Kidney (tissue), 14 donors: ENCODE results near the gene KRTAP12-1. TPM values are rescaled to one million over a fixed set of nuclear protein-coding genes. Genes with fewer than 3 reads are reported as not detected.
A peak's percentile ranks its signal among the peaks of the same experiment; 100 is the strongest.

Experiments used
- DNase-seq, 5 donors: peaks; one replicate each; pipeline ENCODE4 v3.0.0-alpha.2; 2013 to 2020
- FAIRE-seq: peaks from 2 replicates; lab custom pipeline; 2012; peaks lifted over from hg19 to GRCh38; lab: Jason Lieb, UNC
- H3K27ac ChIP-seq, 2 donors: one replicate each; pipeline ENCODE4 v1.7.0; 2013; ENCODE audit warnings: low read depth in 2 of 2, low read length in 2 of 2, inconsistent platforms in 1 of 2
- H3K27me3 ChIP-seq: one replicate; pipeline ENCODE4 v1.7.1; 2013; ENCODE audit warnings: low read length, inconsistent platforms; ENCODE audit not compliant: control insufficient read depth, insufficient read depth
- H3K36me3 ChIP-seq, 3 donors: one replicate each; pipeline versions ENCODE4 v1.7.0 to v1.7.1; 2013; ENCODE audit warnings: low read length in 3 of 3, control low read depth in 1 of 3, inconsistent platforms in 1 of 3; ENCODE audit not compliant: insufficient read depth in 3 of 3, control insufficient read depth in 2 of 3
- H3K4me1 ChIP-seq, 3 donors: one replicate each; pipeline versions ENCODE4 v1.7.0 to v1.7.1; 2013; ENCODE audit warnings: low read length in 3 of 3, inconsistent platforms in 1 of 3, low read depth in 1 of 3; ENCODE audit not compliant: control insufficient read depth in 2 of 3, insufficient read depth in 2 of 3
- H3K4me3 ChIP-seq, 3 donors: one replicate each; pipeline versions ENCODE4 v1.7.0 to v1.8.1; 2013; ENCODE audit warnings: low read length in 3 of 3, control low read depth in 1 of 3, inconsistent platforms in 1 of 3
- H3K9ac ChIP-seq, 3 donors: one replicate each; pipeline versions ENCODE4 v1.7.0 to v1.7.1; 2013; ENCODE audit warnings: low read length in 3 of 3, control low read depth in 1 of 3, inconsistent platforms in 1 of 3
- H3K9me3 ChIP-seq, 3 donors: one replicate each; pipeline versions ENCODE4 v1.7.0 to v1.7.1; 2013; ENCODE audit warnings: low read length in 3 of 3, control low read depth in 1 of 3, inconsistent platforms in 1 of 3; ENCODE audit not compliant: control insufficient read depth in 2 of 3, insufficient read depth in 1 of 3
- CTCF ChIP-seq: IDR thresholded peaks from 3 replicates; pipeline ENCODE4 v1.5.1; 2012; ENCODE audit warnings: mild to moderate bottlenecking, moderate library complexity, borderline replicate concordance; ENCODE audit not compliant: insufficient read depth; ENCODE audit errors: extremely low read depth
- intact Hi-C: fragments of 100-400 bp; cut with DNase I; formaldehyde crosslinking; loops from one replicate; pipeline ENCODE4 v1.11.1; 2022
- polyA plus RNA-seq: library from polyadenylated mRNA; stranded (reverse); fragments of 350-450 nt; fragmentation: Illumina TruSeq; extraction: RNeasy Lipid Tissue Mini Kit (QIAGEN cat#74804); gene quantifications from one replicate; pipeline ENCODE4 v1.2.3, GENCODE V29; 2014; ENCODE audit warnings: low read depth, low replicate concordance; ENCODE audit not compliant: insufficient read depth
- total RNA-seq: library from RNA; stranded (reverse); fragmentation: NEBNext Ultra II Directional; extraction: Animal tissue kit (Norgen Biotek cat#: 25700); gene quantifications from one replicate; pipeline ENCODE4 v1.2.1, GENCODE V29; 2021
- donor health status: control.
- donor health status: control.
- donor health status: control.
- donor health status: control.
- donor health status: control.
- donor health status: DM: yes; HTN: yes; CAD: no.
- donor health status: Normal renal cell carcinoma (clear cell type).

The KRTAP12-1 gene
- total and polyA plus RNA-seq, 2 donors from 2014 or later = not detected

GRCh38 chr21:44701541-44701940, 19.6 kb upstream of the KRTAP12-1 start:
- no peaks in the 10 kb centered on the region for H3K9me3 ChIP-seq
- H3K4me3 ChIP-seq = no peak overlapping the region
- H3K36me3 ChIP-seq = no peaks in the 10 kb centered on the region
- H3K9ac ChIP-seq = no peak overlapping the region
- intact Hi-C loops = no loop called here
- H3K27me3 ChIP-seq = peaks cover 15% of the 10 kb centered on the region
- no peaks in the 10 kb centered on the region for H3K4me1 ChIP-seq
- FAIRE-seq (no peak), DNase-seq (no peak)
- H3K27ac ChIP-seq = no peak overlapping the region
- no peak for TF ChIP-seq CTCF

- no peak for TF ChIP-seq CTCF
- Histone ChIP-seq H3K4me1 (no peaks in the 10 kb centered on the region), H3K9me3 (no peaks in the 10 kb centered on the region), H3K27me3 (peaks cover 11% of the 10 kb centered on the region), H3K27ac (no peak overlapping the region), H3K36me3 (no peaks in the 10 kb centered on the region), H3K4me3 (no peak overlapping the region), H3K9ac (no peak overlapping the region)
- intact Hi-C loops = no loop called here
- FAIRE-seq (no peak), DNase-seq (peak in 1 of 5 donors; percentile 6)
These were observed 19.0 kb upstream of the KRTAP12-1 start for GRCh38 chr21:44701023-44701400.

GRCh38 chr21:44700101-44701022, 18.4 kb upstream of the KRTAP12-1 start:
- no peak overlapping the region for H3K4me3 ChIP-seq
- intact Hi-C loops = no loop called here
- H3K9me3 ChIP-seq = no peaks in the 10 kb centered on the region
- DNase-seq (peak in 1 of 5 donors; percentile 8), FAIRE-seq (no peak)
- no peak overlapping the region for H3K27ac ChIP-seq
- no peaks in the 10 kb centered on the region for H3K36me3 ChIP-seq
- H3K4me1 ChIP-seq = no peaks in the 10 kb centered on the region
- TF ChIP-seq CTCF = no peak
- peaks cover 10% of the 10 kb centered on the region for H3K27me3 ChIP-seq
- H3K9ac ChIP-seq = no peak overlapping the region
